ENCODE results near the gene TRUB1.

Gene TRUB1

DNA sequence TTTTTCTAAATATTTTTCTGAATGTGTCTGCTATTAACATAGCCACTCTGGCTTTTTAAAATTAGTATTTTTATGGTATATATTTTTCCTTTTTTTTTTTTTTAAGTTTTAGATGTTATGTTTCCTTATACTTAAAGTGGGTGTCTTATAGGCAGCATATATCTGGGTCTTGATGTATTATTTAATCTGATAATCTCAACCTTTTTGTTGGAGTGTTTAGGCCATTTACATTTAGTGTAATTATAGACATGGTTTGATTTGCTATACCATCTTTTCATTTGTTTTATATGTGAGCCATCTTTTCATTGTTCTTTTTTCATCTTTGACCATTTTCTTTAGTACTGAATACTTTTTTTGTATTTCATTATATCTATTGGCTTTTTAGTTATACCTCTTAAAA lies 45.0 kb downstream of the TRUB1 start:
- no peak for DNase-seq (ENCODE audit: low spot score)

DNA sequence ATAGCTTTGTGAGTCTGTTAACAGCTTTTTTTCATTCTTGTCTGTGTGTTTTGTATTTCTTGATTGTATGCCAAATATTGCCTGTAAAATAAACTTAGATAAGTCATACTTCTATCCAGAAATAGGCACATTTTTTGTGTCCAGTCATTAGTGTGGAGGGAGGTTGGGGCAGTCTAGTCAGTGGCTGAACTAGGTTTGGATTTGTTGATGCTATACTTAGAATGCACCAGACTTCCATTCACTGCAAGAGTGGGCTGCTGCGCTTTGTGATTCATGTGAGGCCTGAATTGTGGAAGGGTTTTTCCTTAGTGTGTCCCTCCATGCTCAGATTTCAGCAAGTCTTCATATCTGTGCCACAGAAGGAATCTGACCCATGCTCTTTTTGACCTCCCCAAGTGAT lies 50.0 kb downstream of the TRUB1 start:
- DNase-seq (ENCODE audit: low spot score), result no peak

DNA sequence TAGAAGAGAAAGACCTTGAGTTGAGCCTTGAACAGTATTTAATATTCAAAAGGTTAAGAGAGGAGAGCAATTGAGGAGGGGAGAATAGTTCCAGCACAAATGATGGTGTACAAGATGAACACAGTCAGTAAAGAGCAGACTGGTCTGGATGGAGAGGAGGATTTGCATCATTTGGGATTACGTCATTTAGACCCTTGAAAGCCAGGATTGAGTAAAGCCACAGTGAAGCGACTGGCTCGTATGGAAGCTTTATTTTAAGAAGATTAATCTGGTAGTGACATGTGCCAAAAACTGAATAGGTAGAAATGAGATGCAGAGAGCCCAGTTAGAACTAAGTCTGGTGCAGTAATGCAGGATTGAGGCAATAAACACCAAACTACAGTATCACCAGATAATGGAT lies 52.6 kb downstream of the TRUB1 start:
- no peak for DNase-seq (ENCODE audit: low spot score)

DNA sequence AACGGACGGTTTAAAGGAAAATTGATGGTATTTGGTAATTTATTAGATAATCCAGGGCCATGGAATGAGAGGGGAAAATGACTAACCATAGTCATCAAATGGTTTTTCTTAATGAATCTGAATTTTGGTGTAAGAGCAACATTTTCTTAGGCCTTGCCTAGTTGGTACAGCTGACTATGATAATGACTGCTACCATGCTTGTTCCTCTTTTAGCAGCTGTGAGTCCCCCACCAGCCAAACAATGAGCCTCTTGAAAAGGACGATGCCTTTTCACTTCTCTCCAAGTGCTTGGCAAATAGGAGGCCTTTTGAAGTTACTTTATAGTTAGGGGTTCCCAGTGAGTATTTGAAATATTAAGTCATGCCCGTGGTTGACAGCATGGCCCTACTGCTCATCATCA lies 53.0 kb downstream of the TRUB1 start:
- no peak for DNase-seq (ENCODE audit: low spot score)

DNA sequence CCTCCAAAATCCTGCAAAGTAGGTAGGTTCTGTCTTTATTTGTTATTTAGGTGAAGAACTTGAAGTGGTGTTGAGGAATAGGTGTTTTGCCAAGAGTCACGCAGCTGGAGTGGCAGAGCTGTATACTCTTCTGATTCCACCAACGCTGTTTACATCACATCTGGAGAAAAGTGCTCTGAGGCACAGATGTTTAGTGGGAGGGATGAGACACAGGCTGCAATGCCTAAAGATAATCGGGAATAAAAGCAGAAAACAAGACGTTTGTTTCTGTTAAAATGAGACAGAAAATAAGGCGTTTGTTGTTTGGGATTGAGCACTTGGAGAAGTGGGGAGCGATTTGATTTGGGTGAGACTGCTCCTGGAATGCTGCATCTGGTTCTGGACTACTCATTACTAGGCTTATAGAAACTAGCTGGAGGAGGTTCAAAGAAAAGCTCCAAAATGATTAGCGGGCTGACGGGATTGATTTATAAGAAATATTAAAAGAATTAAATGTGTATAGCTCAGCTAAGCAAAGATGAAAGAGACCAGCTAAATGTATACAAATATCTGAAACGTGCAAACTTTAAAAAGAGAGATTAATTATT lies 54.3 kb downstream of the TRUB1 start:
- DNase-seq (ENCODE audit: low spot score), result no peak

DNA sequence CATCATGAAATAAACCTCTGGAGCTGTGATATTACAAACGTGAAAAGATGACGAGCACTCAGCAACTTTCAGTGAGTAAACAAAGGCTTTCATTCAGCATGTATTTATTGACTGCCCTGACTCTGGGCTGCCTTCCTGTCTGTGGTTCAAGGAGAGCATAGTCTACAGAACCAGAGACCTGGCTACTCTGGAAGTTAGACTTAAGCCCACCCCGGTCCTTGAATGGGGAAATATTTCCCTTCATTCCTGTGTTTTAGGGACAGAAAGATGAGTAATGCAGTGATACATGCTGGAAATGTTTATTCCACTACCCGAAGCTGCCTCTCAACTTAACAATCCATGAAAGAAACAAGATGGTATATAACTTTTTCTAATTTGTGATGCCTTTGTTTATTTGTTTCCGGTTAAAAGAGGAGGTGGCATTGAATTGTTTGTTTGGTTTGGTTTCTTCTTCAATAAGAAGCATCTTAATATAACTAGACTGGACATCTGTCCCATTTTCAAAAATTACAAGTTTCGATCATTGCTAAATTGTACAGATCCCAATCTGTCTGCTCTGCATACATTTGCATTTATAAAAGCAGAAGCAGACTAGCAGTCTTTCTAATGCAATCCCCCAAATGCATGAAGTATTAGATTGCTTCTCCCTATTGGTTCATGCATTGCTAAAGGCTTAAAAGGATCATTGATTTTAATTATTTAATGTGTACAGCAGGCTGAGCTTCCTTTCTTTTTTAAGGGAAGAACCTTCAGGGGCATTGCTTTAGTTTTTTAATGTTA lies 57.7 kb downstream of the TRUB1 start:
- no peak for DNase-seq (ENCODE audit: low spot score)

DNA sequence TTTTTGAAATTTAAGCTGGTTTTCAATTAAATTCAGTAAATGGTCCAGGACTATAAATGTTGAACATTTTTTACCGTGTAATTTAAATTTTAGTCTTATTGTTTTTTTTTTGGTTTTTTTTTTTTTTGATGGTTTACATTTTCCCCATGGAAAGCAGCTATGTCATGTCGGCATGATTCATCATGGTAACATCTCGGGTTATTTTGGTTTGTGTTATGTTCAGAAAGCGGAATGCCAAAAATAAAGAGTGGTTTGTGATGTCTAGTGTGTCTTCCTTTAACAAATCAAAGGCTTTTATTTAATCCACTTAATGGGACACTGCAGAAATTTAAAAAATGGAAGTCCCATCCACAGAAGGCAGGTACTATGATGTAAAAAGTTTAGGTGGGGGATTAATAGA lies 58.5 kb downstream of the TRUB1 start:
- DNase-seq (ENCODE audit: low spot score), result no peak

DNA sequence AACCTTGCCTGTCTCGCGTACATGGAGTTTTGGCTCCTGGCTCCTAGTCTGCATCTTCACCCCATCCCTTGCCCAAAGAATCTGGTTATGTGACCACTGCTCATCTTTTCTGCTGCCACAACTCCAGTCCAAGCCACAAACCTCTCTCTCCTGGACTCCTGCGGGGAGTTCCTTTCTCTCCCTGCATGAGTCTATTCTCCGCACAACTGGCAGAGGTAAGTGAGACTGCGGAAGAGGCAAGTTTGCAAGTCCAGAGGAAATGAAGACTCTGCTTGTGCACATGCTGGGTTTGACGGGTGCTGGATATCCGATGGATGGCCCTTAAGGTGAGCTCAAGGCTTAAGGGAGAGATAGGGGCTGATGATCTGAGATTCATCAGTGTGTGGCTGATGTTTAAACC lies 61.0 kb downstream of the TRUB1 start:
- DNase-seq (ENCODE audit: low spot score), result no peak

DNA sequence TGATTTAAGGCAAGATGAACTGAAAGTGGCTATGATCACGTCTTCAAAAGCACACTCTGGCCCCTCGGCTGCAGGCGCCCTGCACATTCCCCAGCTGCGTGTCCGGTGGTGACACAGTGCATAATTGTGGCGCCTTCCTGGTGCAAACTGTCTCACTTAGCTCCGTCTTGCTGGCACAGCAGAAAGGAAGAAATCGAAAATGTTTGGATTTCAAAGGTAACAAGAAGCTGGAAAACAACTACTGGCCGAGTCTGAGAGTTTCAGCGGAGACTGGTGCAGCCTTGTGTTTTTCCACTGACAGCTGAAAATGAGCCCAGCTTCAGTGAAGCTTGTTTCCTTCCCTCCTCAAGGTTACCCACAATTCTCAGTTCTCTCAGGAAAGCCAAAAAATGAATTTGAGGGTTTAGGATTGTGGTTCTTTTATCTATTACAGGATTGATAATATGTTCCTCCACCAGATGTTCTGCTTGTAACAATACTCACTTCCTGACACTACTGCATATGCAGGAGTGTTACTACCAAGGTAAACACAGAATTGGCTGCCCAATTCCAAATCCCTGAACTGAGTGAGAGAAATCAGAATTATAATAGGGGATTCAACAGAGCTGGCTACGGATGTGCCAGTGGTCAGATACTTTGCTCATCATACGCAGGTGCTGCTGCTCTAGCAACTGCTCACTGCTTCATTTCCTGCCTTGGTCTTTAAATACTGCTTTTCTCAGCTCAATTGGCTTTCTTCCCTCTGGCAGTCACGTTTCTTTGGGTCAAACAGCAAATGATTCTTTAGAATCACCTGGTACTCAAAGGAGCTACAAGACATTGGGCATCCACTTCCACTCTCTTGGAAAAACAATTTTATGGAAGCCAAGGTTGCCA lies 63.7 kb downstream of the TRUB1 start:
- no peak for DNase-seq (ENCODE audit: low spot score)

DNA sequence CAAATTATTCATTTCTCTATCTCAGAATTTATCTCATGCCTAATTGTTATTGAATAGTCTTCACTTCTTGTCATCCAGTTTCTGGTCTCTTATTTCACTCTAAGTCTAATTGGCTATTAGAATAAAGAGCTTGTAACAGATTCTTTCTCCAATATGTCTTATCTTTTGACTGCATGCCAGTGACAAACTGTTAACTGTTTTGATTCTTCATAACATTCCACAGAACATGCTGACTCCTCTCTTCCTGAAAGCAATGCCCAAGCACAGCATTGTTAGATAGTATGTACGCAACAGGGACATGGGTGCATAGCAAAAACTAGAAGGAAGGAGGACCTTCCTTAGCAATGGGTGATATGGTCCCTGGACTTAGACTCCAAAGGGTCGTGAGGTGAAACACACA lies 65.4 kb downstream of the TRUB1 start:
- DNase-seq (ENCODE audit: low spot score), result no peak

DNA sequence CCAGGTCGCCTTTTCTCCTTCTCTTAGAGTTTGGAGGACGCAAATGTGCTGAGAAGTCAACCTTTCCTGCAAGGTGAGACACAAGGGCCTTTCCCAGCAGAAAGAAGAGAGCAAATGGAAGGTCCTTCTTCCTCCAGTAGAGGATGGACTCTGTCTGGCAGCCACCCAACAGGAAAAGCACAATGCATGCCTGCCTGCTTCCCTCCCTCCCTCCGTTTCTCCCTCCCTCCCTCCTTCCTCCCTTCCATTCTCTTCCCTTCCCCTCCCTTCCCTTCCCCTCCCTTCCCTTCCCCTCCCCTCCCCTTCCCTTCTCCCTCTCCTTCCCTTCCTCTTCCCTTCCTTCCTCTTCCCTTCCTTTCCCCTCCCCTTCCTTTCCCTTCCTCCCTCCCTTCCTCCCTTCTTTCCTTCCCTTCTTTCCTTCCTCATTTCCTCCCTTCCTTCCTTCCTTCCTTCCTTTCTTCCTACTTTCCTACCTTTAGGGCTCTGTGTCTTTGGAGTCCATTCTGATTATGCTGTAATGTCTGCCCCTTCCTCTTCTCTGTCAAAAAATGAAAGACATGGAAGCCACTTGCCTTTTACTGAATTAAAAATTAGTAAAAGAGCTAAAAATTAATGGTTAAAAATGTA lies 66.4 kb downstream of the TRUB1 start:
- no peak for DNase-seq (ENCODE audit: low spot score)

DNA sequence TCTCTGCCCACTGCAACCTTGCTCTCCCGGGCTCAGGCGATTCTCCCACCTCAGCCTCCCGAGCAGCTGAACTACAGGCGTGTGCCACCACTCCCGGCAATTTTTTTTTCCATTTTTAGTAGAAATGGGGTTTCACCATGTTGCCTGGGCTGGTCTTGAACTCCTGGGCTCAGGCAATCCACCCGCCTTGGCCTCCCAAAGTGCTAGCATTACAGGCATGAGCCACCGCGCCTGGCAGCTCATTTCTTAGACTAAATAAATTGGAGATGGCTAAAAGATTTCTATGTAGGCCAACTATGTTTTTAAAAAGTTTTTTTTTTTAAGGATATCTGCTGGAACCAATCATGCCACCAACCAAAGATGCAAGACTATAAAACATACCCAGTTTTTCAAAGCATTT lies 67.8 kb downstream of the TRUB1 start:
- DNase-seq (ENCODE audit: low spot score), result no peak

DNA sequence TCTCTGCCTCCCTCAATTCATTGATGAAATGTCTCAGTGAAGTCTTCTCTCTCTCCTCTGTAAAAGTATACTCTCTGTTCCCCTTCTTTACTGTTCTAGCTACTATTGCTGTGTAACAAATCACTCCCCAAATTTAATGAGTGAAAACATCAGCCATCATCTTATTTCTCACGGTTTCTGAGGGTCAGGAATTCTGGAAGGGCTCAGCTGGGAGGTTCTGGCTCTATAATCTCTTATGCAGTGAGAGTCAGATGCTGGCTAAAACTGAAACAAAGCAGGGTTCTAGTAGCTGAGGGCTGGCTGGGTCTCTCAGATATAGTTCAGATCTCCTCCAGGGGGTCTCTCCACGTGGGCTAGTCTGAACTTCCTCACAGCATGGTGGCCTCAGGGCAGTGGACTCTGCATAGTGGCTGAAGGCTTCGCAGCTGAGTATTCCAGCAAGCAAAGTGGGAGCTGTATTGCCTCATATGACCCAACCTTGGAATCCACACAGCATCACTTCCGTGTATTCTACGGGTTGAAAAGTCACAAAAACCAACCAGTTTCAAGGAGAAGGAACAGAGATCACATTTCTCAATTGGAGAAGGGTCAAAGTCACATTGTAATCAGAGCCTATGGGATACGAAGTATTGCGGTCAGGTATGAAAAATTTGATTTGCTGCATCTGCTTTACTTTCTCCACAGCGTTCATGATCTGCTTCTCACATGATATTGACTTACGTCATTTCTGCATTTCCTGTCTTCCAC lies 80.4 kb downstream of the TRUB1 start:
- no peak for DNase-seq (ENCODE audit: low spot score)

DNA sequence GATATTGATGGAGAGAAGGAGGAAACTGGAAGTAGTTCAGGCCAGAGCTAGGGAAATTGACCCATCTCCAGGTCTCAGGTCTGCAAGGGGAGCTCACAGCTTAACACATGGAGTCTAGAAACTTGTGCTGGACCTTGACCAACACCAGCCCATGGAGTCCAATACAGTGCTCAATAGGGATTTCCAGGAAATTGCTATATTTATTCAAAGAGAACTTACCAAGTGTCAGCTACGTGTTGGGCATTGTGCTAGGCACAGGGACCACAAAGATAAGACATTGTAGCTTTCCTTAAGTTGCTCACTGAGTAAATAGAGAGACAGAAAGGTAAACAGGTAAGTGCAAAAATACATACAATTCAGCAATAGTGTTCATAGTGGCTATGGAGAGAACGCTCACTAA lies 82.5 kb downstream of the TRUB1 start:
- no peak for DNase-seq (ENCODE audit: low spot score)

DNA sequence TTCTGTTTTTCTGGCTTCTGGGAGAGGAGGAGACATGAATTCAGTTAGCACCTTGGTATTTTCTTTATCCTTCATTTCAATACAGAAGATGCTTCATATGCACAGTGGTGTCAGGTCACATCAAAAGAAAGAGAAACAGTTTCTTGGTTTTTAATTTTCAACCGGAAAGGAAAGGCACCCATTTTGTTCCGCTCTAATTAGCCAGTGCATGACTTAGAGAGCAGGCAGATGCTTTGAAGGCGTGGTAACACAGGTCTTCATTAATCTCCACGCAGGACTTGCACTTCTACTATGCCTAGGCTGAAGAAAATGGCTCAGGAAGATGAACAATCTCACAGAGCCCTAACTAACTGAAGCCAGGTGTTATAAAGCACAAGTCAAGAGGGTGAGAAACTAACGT lies 84.7 kb downstream of the TRUB1 start:
- DNase-seq (ENCODE audit: low spot score), result no peak

DNA sequence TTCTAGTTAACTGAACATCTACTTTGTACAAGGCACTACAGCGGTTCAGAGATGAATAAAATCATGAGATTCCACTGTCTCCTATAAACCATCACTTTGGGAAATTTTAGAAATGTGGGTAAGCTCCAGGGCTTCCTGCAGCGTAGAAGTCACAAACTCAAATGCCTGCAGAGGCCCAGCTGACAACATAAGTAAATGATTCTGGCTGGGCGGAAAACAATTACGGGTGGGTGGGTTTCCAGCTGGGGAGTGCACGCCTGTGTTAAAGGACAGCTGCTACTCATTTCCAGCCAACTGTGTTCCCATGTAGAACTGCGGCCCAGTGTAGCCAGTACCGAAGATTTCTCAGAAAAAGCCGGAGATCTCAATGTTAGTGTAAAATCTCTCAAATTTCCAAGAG lies 85.7 kb downstream of the TRUB1 start:
- no peak for DNase-seq (ENCODE audit: low spot score)

DNA sequence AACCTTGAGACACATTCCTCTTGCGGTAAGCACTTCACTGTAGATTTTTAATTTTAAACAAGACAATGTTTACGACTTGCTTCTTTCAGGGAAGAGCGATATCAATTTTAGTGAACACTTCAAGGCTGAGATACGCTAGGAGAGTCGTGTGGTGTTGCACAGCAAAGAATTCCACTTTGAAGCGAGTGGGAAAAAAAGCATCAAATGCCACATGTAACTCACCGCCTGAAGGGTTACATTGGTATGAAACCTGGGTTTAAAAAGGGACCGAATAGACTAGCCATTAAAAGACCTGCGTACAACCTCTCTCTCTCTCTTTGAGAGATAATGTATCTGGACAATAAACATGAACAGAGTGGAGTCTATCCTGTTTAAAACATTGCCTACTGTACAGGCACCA lies 86.4 kb downstream of the TRUB1 start:
- DNase-seq (ENCODE audit: low spot score), result no peak

DNA sequence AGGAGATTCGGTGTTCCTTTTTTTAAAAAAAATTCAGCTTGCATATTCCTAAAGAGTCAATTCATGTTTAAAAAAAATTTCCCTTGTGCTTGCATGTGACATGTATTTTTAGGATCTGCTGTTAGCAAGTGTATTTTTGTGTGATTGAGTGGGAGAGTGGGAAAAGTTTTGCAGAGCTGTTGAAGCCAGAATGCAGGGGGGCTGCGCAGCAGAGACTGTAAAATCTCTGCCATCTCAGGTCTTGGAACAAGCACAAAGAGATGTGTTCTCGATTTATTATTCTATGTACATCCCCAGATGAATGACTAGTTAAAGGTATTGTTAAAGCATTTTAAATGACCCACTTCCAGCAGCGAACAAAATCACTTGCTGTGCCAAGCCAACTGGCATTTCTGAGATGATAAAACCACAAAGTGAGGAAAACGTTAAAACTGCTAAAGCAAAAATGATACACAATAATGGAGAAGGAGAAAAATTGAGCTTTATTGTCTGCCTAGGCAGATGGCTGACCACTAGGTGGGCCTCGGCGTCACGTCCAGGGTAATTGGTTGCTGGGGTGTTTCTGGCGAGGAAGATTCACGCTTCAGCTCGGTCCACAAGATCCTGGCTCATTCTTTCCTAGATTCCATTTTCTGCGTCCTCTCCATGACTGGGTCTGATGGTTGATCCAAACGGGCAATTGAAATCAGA lies 88.2 kb downstream of the TRUB1 start:
- no peak for DNase-seq (ENCODE audit: low spot score)

DNA sequence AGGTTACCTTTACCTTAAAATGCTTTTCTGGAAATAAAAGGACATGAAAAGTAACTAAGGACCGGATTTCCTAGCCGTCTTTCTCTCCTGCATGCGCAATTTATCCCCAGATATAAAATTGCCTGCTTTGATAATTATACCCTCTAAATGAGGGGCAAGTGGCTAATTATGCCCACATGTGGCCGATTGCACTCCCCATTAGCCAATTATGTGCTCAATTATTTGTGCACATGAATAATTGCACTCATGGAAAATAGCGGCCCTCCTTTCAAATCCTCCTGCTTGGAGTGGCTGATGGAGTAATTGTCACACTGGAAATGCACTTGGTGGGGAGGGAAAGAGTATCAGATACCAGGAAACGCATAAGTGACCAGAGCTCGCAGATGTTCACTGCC lies 88.7 kb downstream of the TRUB1 start:
- DNase-seq (ENCODE audit: low spot score), result no peak
